HG03175 (cell line): ENCODE results near the gene PAPPA2.

ENCODE experiments used
- ATAC-seq: cut with Tn5 transposase; IDR thresholded peaks from one replicate; pipeline ENCODE4 v1.9.1; 2021; ENCODE audit warnings: mild to moderate bottlenecking, moderate library complexity; ENCODE audit not compliant: unreplicated experiment

Gene PAPPA2

GRCh38 chr1:176691251-176692228 lies 228.6 kb downstream of the PAPPA2 start:
- ATAC-seq, result peak; percentile 91

DNA sequence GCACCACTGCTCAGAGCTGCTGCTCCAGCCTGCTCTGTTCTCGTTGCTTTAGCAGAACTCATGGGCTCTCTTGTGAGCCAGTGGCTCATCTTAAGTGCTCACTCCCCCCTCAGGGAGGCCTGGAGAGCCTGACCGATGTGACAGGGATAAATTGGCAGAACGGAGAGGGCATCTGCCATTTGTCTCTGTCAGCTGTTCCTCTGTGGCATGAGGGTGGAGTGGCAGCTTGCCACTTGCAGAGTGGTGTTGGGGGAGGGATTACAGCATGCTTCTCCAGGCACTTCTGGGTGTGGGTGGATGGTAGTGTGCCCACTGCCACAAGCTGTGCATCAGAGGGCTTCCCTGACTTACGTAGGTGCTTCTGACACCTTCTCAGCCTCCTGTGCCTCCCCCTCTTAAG lies 229.5 kb downstream of the PAPPA2 start:
- ATAC-seq, result no peak

GRCh38 chr1:176692988-176693696 lies 230.2 kb downstream of the PAPPA2 start:
- ATAC-seq, result no peak

- no peak for ATAC-seq
Observed at GRCh38 chr1:176693697-176694329, 230.8 kb downstream of the PAPPA2 start.

DNA sequence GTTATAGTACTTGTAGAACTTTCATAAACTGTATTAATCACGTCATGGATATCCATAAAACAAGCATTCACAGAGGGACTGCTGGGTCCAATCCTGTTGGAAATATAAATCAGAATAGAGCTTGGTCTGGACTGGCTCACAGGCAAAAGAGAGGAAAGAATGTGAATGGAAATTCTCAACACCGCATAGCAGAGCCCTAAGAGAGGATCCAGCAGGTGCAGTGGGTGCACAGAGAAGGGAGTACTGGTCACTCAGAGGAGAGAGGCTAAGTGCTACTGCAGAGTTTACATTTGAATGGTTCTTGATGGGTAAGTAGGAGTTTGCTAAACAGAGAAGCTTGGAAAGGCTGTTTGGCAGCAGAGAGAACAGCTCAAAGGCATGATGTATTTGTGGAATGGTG lies 231.7 kb downstream of the PAPPA2 start:
- no peak for ATAC-seq

GRCh38 chr1:176696109-176696508 lies 233.1 kb downstream of the PAPPA2 start:
- ATAC-seq, result no peak

GRCh38 chr1:176696689-176697088 lies 233.7 kb downstream of the PAPPA2 start:
- no peak for ATAC-seq

- no peak for ATAC-seq
Observed at GRCh38 chr1:176699821-176700220, 236.8 kb downstream of the PAPPA2 start.

GRCh38 chr1:176701151-176701866 lies 238.3 kb downstream of the PAPPA2 start:
- no peak for ATAC-seq

- no peak for ATAC-seq
Observed at GRCh38 chr1:176702901-176703300, 239.9 kb downstream of the PAPPA2 start.

- no peak for ATAC-seq
Observed at GRCh38 chr1:176705585-176705984, 242.6 kb downstream of the PAPPA2 start.

DNA sequence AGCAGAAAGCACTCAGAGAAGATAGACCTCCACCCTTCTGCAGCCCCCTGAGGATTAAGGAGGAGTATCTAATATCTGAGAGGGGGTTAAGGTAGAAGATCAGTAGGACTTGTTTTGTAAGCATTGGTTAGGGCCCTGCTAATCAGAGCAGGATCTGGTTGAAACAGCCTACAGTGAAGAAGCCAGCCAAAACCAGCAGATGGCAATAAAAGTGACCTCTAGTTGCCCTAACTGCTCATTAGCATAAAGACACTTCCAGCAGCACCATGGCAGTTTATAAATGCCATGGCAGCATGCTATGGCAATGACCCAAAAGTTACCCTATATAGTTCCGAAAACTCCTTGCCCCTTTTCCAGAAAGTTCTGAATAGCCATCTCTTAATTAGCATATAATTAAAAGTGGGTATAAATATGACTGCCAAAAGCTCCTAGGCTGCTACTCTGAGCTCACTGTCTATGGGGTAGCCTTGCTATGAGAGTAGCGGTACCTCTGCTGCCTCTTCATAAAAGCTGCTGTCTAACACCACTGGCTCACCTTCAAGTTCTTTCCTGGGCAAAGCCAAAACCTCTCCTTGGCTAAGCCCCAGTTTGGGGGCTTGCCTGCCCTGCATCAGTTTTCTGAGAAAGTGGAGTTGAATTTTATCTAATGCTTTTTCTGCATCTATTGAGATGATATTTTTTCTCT lies 254.2 kb downstream of the PAPPA2 start:
- ATAC-seq, result no peak

DNA sequence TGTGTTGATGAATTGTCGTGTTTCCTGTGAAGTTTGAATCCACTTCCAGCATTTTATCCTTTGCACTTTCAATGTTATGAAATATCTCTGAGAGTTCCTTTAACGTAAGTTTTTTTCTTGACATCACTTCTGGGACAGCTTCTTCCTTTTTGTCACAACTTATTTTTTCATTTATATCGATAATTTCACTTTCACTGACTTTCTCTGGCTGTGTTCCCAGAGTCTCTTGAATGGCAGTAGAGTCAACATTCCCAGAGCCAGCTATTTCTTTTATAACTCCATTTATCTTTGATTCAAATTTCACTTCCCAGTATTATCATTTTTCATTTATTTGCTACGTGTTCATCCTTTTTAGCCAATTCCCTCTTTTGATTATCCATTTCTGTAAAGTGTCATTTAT lies 256.5 kb downstream of the PAPPA2 start:
- no peak for ATAC-seq

DNA sequence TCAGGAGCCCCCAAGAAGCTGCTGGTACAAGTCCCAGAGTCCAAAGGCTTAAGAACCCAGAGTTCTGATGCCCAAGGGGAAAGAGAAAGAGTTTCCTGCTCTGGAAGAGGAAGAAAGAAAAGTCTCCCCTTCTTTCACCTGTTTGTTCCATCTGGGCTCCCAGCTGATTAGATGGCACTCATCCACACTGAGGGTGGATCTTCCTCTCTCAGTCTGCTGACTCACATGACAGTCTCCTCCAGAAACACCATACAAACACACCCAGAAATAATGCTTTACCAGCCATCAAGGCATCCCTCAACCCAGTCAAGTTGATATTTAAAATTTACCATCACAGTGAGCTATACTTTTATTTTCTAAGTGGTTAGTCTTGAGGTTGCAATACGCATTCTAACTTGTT lies 257.9 kb downstream of the PAPPA2 start:
- ATAC-seq, result no peak

- ATAC-seq, result no peak
Observed at GRCh38 chr1:176733661-176734060, 270.7 kb downstream of the PAPPA2 start.

GRCh38 chr1:176735201-176735600 lies 272.2 kb downstream of the PAPPA2 start:
- ATAC-seq, result no peak

DNA sequence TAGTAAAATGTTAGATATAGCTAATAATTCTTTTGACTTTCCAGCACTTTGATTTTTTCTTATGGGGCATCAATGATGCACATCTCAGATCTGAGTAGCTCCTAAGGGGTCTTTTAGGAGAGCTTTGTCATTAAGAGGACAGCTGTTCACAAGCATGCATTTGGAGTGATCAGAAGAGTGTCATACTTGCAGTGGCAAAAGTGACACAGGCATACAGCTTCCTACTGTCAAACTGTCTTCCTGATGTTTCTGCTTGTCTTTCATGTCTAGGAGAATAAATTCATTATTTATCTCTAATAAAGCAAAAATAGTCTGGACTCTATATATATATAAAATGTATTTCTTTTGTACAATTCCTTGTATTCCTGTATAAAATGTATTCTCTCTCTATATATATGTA lies 273.0 kb downstream of the PAPPA2 start:
- no peak for ATAC-seq

DNA sequence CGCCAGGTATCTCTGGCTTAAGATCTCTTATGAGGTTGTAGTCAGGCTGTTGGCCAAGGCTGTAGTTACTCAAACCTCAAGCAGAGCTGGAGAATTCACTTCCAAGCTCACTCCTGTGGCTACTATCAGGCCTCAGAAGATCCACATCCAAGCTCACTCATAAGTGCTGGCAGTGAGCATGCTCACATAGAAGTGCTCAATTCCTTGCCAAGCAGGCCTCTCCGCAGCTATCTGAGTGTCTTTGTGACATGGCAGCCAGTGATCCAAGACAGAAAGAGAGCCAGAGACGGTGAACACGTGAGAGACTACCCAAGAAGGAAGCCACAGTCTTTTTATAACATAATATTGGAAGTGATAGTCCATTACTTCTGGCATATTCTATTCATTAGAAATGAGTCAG lies 278.2 kb downstream of the PAPPA2 start:
- ATAC-seq, result no peak

GRCh38 chr1:176742322-176742721 lies 279.3 kb downstream of the PAPPA2 start:
- ATAC-seq, result no peak

DNA sequence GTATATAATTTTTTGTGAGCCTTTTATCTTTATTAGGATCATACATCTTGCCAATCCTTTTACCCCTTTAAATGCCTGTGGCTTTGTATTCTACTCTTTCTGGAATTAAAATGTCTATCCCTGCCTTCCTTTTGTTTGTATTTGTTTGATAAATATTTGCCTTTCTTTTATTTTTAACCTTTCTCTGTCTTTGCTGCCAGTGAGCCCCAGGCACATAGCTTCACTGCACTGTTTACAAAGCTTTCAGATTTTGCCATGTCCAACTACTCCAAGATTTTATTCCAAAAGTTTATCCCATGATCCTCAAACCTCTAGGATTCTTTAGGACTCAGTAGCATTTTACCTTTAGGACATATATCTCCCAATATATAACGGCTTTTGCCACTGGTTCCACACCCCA lies 281.2 kb downstream of the PAPPA2 start:
- ATAC-seq, result no peak
